Ishikawa (cell line): ENCODE results near the gene FBXL20.

Experiments used
- CEBPB ChIP-seq: IDR thresholded peaks from 2 replicates; pipeline ENCODE4 v1.6.1; 2012
- CREB1 ChIP-seq: IDR thresholded peaks from 2 replicates; pipeline ENCODE4 v1.6.1; 2012; ENCODE audit warnings: low read depth
- EGR1 ChIP-seq: IDR thresholded peaks from 2 replicates; pipeline ENCODE4 v1.6.1; 2012
- EP300 ChIP-seq: IDR thresholded peaks from 2 replicates; pipeline ENCODE4 v1.6.1; 2012; ENCODE audit warnings: borderline replicate concordance
- FOXM1 ChIP-seq: IDR thresholded peaks from 2 replicates; pipeline ENCODE4 v1.6.1; 2012; ENCODE audit warnings: low read depth, borderline replicate concordance
- NFIC ChIP-seq: IDR thresholded peaks from 2 replicates; pipeline ENCODE4 v1.6.1; 2012
- RAD21 ChIP-seq: IDR thresholded peaks from 2 replicates; pipeline ENCODE4 v1.6.1; 2012; ENCODE audit warnings: low read depth
- TAF1 ChIP-seq: IDR thresholded peaks from 2 replicates; pipeline ENCODE4 v1.6.1; 2012; ENCODE audit warnings: low read depth, mild to moderate bottlenecking
- TCF12 ChIP-seq: IDR thresholded peaks from 2 replicates; pipeline ENCODE4 v1.6.1; 2012; ENCODE audit warnings: low read depth
- TEAD4 ChIP-seq: IDR thresholded peaks from 2 replicates; pipeline ENCODE4 v1.6.1; 2012
- YY1 ChIP-seq: IDR thresholded peaks from 2 replicates; pipeline ENCODE4 v1.6.1; 2012; ENCODE audit warnings: low read depth
- ZBTB7A ChIP-seq: IDR thresholded peaks from 2 replicates; pipeline ENCODE4 v1.6.1; 2012; ENCODE audit warnings: low read depth
- TF ChIP-seq, protein P1 (sequence below): IDR thresholded peaks from 2 replicates; pipeline ENCODE4 v1.6.1; 2012; ENCODE audit warnings: low read depth, mild to moderate bottlenecking
- TF ChIP-seq, protein P2 (sequence below): IDR thresholded peaks from 2 replicates; pipeline ENCODE4 v1.6.1; 2012
- TF ChIP-seq, protein P3 (sequence below): IDR thresholded peaks from 2 replicates; pipeline ENCODE4 v1.6.1; 2012

Gene FBXL20

DNA sequence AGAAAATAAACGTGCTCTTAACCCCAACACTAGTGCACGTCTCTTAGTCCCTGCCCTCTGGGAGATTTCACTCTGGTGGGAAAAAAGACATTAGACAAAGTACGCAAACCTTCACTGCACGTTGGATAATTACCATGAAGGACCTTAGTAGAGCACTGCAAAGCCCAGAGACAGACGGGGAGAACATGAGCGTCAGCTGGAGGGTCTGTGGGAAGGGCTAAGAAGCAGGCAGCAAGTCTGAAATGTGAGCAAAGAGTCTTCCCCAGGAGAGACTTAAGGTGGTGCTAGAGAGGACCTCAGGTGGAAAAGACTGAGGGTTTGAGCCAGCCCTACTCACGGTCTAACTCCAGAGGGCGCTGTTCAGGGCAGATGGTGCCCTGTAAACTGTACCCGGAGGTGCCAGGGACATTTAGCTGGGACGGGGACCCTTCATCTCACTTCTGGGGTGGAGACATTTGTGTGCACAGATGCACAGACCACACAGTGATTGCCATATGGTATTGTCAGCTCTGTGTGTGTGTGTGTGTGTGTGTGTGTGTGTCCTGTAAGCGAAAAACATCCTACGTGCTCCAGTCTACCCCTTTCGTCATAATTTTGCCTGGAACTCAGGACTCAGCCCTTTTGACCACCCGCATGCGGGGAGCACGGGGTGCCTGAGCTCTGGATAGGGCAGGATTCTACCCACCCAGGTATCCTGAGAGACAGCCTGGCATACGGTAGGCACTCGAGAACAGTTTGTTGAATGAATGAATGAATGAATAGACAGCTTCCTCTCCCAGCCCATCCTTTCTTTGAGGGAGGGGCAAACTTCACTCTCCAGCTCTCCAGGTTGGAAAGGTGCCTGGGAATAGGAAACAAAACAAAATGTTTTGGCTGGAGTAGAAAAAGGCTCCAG is 165.6 kb downstream of the FBXL20 start:
- TF ChIP-seq RAD21 (peak; percentile 36), FOXM1 (no peak)

DNA sequence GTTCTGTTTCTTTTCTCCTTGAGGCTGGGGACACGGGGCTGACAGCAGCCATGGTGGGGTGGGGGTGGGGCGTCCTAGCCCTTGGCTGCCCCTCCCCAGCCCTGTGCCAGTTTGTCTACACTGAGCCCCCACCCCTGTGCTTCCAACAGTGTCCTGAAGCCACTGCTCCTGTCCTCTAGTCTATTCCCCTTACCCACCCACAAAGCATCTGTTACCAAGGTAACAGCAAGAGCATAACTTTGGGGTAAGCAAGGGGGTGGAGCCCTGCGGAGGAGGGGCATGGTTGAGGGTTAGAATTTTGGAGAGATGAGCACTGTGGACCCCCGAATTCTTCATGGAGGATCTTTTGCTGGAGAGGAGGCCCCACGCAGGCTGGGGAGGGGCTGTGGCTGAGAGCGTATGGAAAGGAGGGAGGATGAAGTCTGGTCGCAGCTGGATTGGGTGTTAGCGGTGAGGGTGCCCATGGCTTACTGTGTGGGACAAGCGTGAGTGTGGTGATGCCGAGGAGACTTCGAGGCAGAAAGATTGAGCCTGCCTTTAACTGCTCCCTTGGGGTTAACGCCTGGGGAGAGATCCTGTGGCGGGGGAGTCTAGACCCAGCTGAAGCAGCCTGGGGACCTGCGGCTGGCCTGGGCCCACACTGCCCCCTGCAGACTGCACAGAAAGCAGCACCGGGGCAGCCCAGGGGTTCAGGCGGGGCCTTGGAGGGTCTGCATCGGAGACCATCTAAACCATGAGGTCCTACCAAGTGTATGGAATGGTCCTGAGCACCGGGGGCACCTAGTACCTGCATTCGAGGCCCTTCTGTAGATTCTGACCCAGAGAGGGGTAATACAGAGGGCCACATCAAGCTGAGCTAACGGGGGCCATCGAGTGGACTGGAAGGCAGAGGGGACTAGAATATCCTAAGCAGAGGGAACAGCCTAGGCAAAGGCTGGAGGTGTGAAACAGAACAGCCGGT is 169.6 kb downstream of the FBXL20 start:
- TF ChIP-seq, protein P1, sequence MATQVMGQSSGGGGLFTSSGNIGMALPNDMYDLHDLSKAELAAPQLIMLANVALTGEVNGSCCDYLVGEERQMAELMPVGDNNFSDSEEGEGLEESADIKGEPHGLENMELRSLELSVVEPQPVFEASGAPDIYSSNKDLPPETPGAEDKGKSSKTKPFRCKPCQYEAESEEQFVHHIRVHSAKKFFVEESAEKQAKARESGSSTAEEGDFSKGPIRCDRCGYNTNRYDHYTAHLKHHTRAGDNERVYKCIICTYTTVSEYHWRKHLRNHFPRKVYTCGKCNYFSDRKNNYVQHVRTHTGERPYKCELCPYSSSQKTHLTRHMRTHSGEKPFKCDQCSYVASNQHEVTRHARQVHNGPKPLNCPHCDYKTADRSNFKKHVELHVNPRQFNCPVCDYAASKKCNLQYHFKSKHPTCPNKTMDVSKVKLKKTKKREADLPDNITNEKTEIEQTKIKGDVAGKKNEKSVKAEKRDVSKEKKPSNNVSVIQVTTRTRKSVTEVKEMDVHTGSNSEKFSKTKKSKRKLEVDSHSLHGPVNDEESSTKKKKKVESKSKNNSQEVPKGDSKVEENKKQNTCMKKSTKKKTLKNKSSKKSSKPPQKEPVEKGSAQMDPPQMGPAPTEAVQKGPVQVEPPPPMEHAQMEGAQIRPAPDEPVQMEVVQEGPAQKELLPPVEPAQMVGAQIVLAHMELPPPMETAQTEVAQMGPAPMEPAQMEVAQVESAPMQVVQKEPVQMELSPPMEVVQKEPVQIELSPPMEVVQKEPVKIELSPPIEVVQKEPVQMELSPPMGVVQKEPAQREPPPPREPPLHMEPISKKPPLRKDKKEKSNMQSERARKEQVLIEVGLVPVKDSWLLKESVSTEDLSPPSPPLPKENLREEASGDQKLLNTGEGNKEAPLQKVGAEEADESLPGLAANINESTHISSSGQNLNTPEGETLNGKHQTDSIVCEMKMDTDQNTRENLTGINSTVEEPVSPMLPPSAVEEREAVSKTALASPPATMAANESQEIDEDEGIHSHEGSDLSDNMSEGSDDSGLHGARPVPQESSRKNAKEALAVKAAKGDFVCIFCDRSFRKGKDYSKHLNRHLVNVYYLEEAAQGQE, result no peak
- TF ChIP-seq EGR1 (no peak), RAD21 (peak; percentile 91), ZBTB7A (peak; percentile 71; the same call in 1 of the 2 replicates), TCF12 (no peak)
- TF ChIP-seq, protein P2, sequence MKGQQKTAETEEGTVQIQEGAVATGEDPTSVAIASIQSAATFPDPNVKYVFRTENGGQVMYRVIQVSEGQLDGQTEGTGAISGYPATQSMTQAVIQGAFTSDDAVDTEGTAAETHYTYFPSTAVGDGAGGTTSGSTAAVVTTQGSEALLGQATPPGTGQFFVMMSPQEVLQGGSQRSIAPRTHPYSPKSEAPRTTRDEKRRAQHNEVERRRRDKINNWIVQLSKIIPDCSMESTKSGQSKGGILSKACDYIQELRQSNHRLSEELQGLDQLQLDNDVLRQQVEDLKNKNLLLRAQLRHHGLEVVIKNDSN, result no peak
- TF ChIP-seq, protein P3, sequence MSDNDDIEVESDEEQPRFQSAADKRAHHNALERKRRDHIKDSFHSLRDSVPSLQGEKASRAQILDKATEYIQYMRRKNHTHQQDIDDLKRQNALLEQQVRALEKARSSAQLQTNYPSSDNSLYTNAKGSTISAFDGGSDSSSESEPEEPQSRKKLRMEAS, result no peak

DNA sequence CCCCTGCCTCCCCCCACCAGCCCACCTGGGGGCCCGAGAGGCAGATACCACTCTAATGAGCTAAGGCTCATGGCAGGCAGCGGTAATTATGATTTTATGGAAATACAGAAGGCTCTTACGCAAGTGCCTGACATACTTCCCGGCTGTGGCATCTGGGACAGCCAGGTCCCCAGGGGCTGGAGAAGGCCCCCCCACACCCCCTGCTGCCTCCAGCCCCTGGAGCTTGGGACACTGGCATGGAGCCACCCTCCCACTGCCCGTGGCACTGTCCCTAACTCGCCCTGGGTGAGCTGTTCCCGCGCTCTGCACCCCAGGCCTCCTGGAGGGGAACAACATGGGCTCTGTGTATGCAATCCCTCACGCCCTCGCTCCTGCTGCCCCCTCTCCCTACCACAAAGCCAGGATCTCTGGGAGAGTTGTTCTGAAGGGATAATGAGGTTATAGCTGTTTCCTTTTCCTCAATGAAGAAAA is 170.3 kb downstream of the FBXL20 start:
- no peak for TF ChIP-seq ZBTB7A
- TF ChIP-seq CEBPB, result peak; percentile 48; the same call in 1 of the 2 replicates
- TF ChIP-seq EP300, result no peak
- no peak for TF ChIP-seq EGR1

DNA sequence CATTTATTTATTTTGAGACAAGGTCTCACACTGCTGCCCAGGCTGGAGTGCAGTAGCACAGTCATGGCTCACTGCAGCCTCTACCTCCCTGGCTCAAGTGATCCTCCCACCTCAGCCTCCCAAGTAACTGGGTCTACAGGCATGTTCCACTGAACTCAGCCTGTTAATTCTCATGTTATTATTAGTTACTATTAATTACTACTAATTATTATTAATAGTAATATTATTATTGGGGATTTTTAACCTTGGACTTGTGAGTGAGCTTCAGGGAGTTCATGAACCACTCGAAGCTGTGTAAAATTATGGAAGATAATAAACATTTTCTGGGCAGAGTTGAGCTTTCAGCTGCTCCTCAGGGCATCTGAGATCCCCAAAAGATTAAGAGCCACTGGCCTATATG is 171.1 kb downstream of the FBXL20 start:
- no peak for TF ChIP-seq CEBPB
- no peak for TF ChIP-seq FOXM1
- TF ChIP-seq NFIC, result no peak
- TF ChIP-seq, protein P3, result no peak
- no peak for TF ChIP-seq EGR1
- TF ChIP-seq CREB1, result no peak
- no peak for TF ChIP-seq ZBTB7A
- no peak for TF ChIP-seq TEAD4
- TF ChIP-seq, protein P1, result no peak
- TF ChIP-seq TAF1, result no peak

DNA sequence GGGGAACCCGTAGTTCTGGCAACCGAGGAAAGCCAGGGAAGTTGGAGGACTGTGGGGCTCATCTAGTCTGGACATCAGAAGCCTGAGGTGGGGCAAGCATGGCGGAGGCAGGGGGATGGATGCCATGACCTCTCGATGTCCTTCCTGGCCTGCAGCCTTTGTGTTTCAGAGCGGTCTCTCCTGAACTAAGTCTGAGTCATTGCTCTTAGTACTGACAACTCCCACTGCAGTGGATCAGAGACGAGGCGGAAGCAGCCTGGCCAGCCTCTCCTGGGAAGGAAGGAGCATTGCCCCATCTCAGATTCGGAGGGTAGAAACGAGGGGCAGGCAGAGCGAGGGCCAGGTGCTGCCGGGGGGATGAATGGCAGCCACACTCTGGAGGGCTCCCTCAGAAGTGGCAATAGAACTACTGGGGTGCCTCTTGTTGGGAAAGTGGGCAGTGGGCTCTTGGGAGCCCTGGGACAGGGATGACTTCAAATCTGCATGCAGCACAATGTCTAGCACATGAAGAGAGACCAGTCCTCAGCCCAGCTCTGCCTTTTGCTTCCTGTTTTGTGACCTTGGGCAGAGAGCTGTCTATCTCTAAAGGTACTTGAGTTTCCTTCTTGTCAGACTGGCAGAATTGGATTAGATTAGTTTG is 172.0 kb downstream of the FBXL20 start:
- TF ChIP-seq TCF12 (no peak), YY1 (no peak), RAD21 (no peak), TAF1 (no peak), FOXM1 (no peak), NFIC (no peak), TEAD4 (no peak), CREB1 (no peak), EGR1 (no peak), EP300 (no peak), ZBTB7A (no peak), CEBPB (no peak)
- TF ChIP-seq, protein P3, result no peak
- TF ChIP-seq, protein P1, result no peak
- TF ChIP-seq, protein P2, result no peak
